ENCODE data around the gene INPP5A. TPM values are rescaled to one million over a fixed set of nuclear protein-coding genes. Genes with fewer than 3 reads are reported as not detected.

INPP5A gene
- total and polyA plus RNA-seq, 2 of the 13 experiments (the other 11 are each of a cell fraction or from before 2014, with no cell fraction given), result 17.5 to 37.9 TPM

- TF ChIP-seq MED13 (CRISPR knock-in tag; IDR thresholded peaks at IDR 0.05) (no peak), FOXJ3 (CRISPR knock-in tag; IDR thresholded peaks at IDR 0.05; ENCODE audit: borderline replicate concordance) (no peak)
- TF ChIP-seq, protein P1, sequence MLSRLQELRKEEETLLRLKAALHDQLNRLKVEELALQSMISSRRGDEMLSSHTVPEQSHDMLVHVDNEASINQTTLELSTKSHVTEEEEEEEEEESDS (CRISPR knock-in tag; IDR thresholded peaks at IDR 0.05; ENCODE audit: borderline replicate concordance), result no peak
Measured at GRCh38 chr10:132814469-132814856, 276.9 kb downstream of the INPP5A start (continued).

DNA sequence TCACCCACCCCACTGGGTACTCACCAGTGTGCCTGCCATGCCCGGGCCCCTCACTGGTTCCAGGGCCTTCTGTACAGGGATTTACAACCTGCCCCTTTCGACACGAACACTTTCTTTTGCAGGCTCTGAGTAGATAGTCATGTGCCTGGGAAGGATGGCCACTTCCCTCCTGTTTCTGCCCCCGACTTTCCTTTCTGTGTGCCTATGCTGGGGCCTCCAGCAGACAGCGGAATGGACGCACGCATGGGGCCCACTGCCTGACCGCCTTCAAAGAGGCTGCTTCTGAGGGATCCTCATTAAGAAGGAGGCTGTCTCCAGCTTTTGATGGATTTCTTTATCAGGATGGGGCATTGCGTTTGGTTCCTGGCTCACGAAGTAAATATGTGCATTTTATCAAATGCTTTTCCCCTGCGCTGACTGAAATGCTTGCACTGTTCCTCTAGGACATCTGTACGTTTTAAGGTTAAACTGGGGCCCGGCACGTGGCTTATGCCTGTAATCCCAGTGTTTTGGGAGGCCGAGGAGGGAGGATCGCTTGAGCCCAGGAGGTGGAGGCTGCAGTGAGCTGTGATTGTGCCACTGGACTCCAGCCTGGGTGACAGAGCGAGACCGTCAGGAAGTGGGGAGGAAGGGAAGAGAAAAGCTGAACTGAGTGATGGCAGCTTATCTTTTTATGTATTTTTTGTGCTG is 277.7 kb downstream of the INPP5A start:
- Histone ChIP-seq H3K27ac (ENCODE audit: extremely low read length, insufficient read depth, low read length) (no peak overlapping the region), H4K20me1 (ENCODE audit: insufficient read depth, low read length) (no peaks in the 10 kb centered on the region), H3K36me3 (replicated peaks in 1 of 2; ENCODE audit: control insufficient read depth in 1 of 2, insufficient read depth in 2 of 2, low read length in 2 of 2) (no peaks in the 10 kb centered on the region), H3K9ac (ENCODE audit: insufficient read depth, low read depth, low read length) (no peak overlapping the region), H3K27me3 (ENCODE audit: control insufficient read depth in 1 of 2, insufficient read depth in 2 of 2, low read length in 2 of 2) (peaks cover 5 to 45% of the 10 kb centered on the region in 2 experiments; a peak in 4 of 5 replicates), H3K4me1 (ENCODE audit: insufficient read depth, low read length) (no peaks in the 10 kb centered on the region), H3K4me2 (ENCODE audit: low read depth, low read length) (no peak overlapping the region), H3K9me3 (ENCODE audit: low read length) (no peaks in the 10 kb centered on the region), H3K79me2 (ENCODE audit: insufficient read depth, low read length) (no peaks in the 10 kb centered on the region), H2AFZ (ENCODE audit: low read length) (no peak overlapping the region), H3K4me3 (replicated peaks in 1 of 3; ENCODE audit: insufficient read depth in 1 of 3, low read depth in 2 of 3, low read length in 3 of 3) (no peak overlapping the region)
- intact Hi-C loops (cut with micrococcal nuclease; ENCODE audit: unreplicated experiment), result no loop called here
- FAIRE-seq (no peak), ATAC-seq (no peak), DNase-seq (ENCODE audit: low spot score) (no peak)
- ChIA-PET POLR2A (no interaction called here), CTCF (ENCODE audit: low intra/inter-chr PET ratio, low total read pairs) (no interaction called here)
- 17% methylated on average over 14 of the region's 18 CpGs for WGBS (ENCODE audit: low lambda C conversion rate)
- TF ChIP-seq ZKSCAN1 (IDR thresholded peaks at IDR 0.05; ENCODE audit: low read length), result no peak
- TF ChIP-seq NAIF1 (CRISPR knock-in tag; IDR thresholded peaks at IDR 0.05; ENCODE audit: borderline replicate concordance), result no peak
- BruUV-seq (replicated peaks), result no TSS peak
- in situ Hi-C loops (cut with HindIII; ENCODE audit: extremely low pct_ligation_motif_present, low pct_unique_long_range_greater_than_20kb), result no loop called here

DNA sequence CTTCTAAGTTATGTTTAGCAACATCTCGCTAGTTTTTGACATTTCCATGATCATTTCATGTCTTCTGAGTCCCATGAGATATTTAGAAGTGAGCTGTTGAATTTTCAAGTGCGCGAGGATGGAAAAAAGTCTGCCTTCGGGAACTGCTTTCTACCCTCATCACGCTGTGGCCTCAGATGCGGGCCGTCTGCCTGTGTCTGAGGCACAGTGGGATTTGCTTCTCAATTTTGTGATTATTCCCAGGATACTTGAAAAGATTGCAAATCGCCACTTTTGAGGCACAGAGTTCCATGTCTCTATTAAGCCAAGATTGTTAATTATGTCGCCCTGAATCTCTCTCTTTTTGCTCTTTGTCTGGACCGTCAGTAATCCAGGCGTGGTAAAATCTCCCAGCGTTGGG is 279.1 kb downstream of the INPP5A start:
- no peak overlapping the region for H3K4me3 ChIP-seq (replicated peaks in 1 of 3; ENCODE audit: insufficient read depth in 1 of 3, low read depth in 2 of 3, low read length in 3 of 3)
- TF ChIP-seq HMG20B (CRISPR knock-in tag; conservative IDR thresholded peaks at IDR 0.05) (no peak), HNRNPUL1 (IDR thresholded peaks at IDR 0.05; ENCODE audit: low read depth, low read length) (no peak), POLR2AphosphoS5 (IDR thresholded peaks at IDR 0.05; ENCODE audit: low read depth, low read length) (no peak), ZNF605 (CRISPR knock-in tag; IDR thresholded peaks at IDR 0.05) (no peak), MEIS2 (CRISPR knock-in tag; IDR thresholded peaks at IDR 0.05) (no peak), ZNF251 (CRISPR knock-in tag; IDR thresholded peaks at IDR 0.05) (no peak), ZNF10 (CRISPR knock-in tag; IDR thresholded peaks at IDR 0.05; ENCODE audit: borderline replicate concordance, low read depth) (no peak), HHEX (CRISPR knock-in tag; IDR thresholded peaks at IDR 0.05) (no peak)
- TF ChIP-seq, protein P2, sequence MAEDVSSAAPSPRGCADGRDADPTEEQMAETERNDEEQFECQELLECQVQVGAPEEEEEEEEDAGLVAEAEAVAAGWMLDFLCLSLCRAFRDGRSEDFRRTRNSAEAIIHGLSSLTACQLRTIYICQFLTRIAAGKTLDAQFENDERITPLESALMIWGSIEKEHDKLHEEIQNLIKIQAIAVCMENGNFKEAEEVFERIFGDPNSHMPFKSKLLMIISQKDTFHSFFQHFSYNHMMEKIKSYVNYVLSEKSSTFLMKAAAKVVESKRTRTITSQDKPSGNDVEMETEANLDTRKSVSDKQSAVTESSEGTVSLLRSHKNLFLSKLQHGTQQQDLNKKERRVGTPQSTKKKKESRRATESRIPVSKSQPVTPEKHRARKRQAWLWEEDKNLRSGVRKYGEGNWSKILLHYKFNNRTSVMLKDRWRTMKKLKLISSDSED (CRISPR knock-in tag; IDR thresholded peaks at IDR 0.05), result no peak
- TF ChIP-seq, protein P3, sequence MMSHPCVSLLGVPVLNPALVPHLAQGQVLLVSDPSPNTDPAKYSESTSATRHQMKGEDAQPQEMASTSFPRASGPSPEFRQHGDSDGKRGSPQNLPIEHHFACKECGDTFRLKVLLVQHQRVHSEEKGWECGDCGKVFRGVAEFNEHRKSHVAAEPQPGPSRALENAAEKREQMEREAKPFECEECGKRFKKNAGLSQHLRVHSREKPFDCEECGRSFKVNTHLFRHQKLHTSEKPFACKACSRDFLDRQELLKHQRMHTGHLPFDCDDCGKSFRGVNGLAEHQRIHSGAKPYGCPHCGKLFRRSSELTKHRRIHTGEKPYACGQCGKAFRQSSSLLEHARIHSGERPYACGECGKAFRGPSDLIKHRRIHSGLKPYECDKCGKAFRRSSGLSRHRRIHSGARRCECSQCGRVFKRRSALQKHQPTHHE (CRISPR knock-in tag; IDR thresholded peaks at IDR 0.05; ENCODE audit: borderline replicate concordance), result no peak

More for the DNA sequence above, 279.1 kb downstream of the INPP5A start:
- intact Hi-C loops (cut with micrococcal nuclease; ENCODE audit: unreplicated experiment) (no loop called here), in situ Hi-C loops (cut with HindIII; ENCODE audit: extremely low pct_ligation_motif_present, low pct_unique_long_range_greater_than_20kb) (no loop called here)
- ATAC-seq (no peak), DNase-seq (ENCODE audit: low spot score) (no peak), FAIRE-seq (no peak)
- no peak overlapping the region for H3K27ac ChIP-seq (ENCODE audit: extremely low read length, insufficient read depth, low read length)
- H3K9ac ChIP-seq (ENCODE audit: insufficient read depth, low read depth, low read length), result no peak overlapping the region
- POLR2A ChIA-PET, result no interaction called here
- peaks cover 3% of the 10 kb centered on the region for H3K9me3 ChIP-seq (ENCODE audit: low read length)
- H3K4me1 ChIP-seq (ENCODE audit: insufficient read depth, low read length), result no peaks in the 10 kb centered on the region
- H3K27me3 ChIP-seq (ENCODE audit: control insufficient read depth in 1 of 2, insufficient read depth in 2 of 2, low read length in 2 of 2), result peaks cover 3 to 40% of the 10 kb centered on the region in 2 experiments; a peak in 4 of 5 replicates
- 48% methylated on average over 12 of the region's 12 CpGs for WGBS (ENCODE audit: low lambda C conversion rate)
- no peaks in the 10 kb centered on the region for H3K79me2 ChIP-seq (ENCODE audit: insufficient read depth, low read length)
- H2AFZ ChIP-seq (ENCODE audit: low read length), result no peak overlapping the region
- no TSS peak for BruUV-seq (replicated peaks)
- H3K36me3 ChIP-seq (replicated peaks in 1 of 2; ENCODE audit: control insufficient read depth in 1 of 2, insufficient read depth in 2 of 2, low read length in 2 of 2), result no peaks in the 10 kb centered on the region
- no peak overlapping the region for H3K4me2 ChIP-seq (ENCODE audit: low read depth, low read length)
- CTCF ChIA-PET (ENCODE audit: low intra/inter-chr PET ratio, low total read pairs), result no interaction called here
- no peaks in the 10 kb centered on the region for H4K20me1 ChIP-seq (ENCODE audit: insufficient read depth, low read length)

All from HepG2 (cell line).